Endodermal cell (in vitro differentiated cells): ENCODE results near the gene IL21. TPM values are rescaled to one million over a fixed set of nuclear protein-coding genes. Genes with fewer than 3 reads are reported as not detected.

Experiments used
- DNase-seq: peaks from one replicate; pipeline ENCODE4 v3.0.0-alpha.2; 2017
- H3K27ac ChIP-seq: 2 replicates; pipeline ENCODE4 v1.5.1; 2013; ENCODE audit warnings: mild to moderate bottlenecking, low read depth, low read length, moderate library complexity
- H3K27me3 ChIP-seq: 2 replicates; pipeline ENCODE4 v1.6.1; 2013; ENCODE audit warnings: mild to moderate bottlenecking, low read length, moderate library complexity; ENCODE audit not compliant: insufficient read depth, control insufficient read depth, poor library complexity, severe bottlenecking
- H3K36me3 ChIP-seq: 2 replicates; pipeline ENCODE4 v1.7.0; 2013; ENCODE audit warnings: mild to moderate bottlenecking, low read length, moderate library complexity; ENCODE audit not compliant: control insufficient read depth, insufficient read depth
- H3K4me1 ChIP-seq: one replicate; pipeline ENCODE4 v1.7.0; 2013; ENCODE audit warnings: low read length; ENCODE audit not compliant: control insufficient read depth, insufficient read depth
- H3K4me3 ChIP-seq: 2 replicates; pipeline ENCODE4 v1.5.1; 2013; ENCODE audit warnings: mild to moderate bottlenecking, low read length, moderate library complexity
- H3K9ac ChIP-seq: 2 replicates; pipeline ENCODE4 v1.6.1; 2013; ENCODE audit warnings: mild to moderate bottlenecking, low read length, moderate library complexity; ENCODE audit not compliant: poor library complexity, severe bottlenecking; ENCODE audit errors: extremely low read depth
- H3K9me3 ChIP-seq: 2 replicates; pipeline ENCODE4 v1.6.1; 2013; ENCODE audit warnings: mild to moderate bottlenecking, low read length, moderate library complexity; ENCODE audit not compliant: control insufficient read depth
- H3K27ac Mint-ChIP-seq: 2 replicates; pipeline ENCODE4 v1.8.0; 2020; ENCODE audit warnings: mixed read lengths
- H3K27me3 Mint-ChIP-seq: 2 replicates; pipeline ENCODE4 v1.8.0; 2021; ENCODE audit warnings: mild to moderate bottlenecking, mixed read lengths; ENCODE audit not compliant: insufficient read depth
- H3K36me3 Mint-ChIP-seq: 2 replicates; pipeline ENCODE4 v1.8.0; 2020; ENCODE audit warnings: low read depth, mixed read lengths
- H3K4me1 Mint-ChIP-seq: 2 replicates; pipeline ENCODE4 v1.8.0; 2020; ENCODE audit warnings: mixed read lengths
- H3K4me3 Mint-ChIP-seq: 2 replicates; pipeline ENCODE4 v1.8.0; 2020; ENCODE audit warnings: mild to moderate bottlenecking, moderate library complexity, mixed read lengths
- H3K9me3 Mint-ChIP-seq: 2 replicates; pipeline ENCODE4 v1.8.0; 2020; ENCODE audit warnings: mild to moderate bottlenecking, mixed read lengths
- CTCF ChIP-seq: fragments of 200-600 bp; sonication (generic); conservative IDR thresholded peaks from 2 replicates; pipeline ENCODE4 v1.5.0; 2021; ENCODE audit warnings: antibody characterized with exemption, mild to moderate bottlenecking
- WGBS, 2 experiments: methylation state at CpG; one replicate each; pipeline versions ENCODE4 v1.1.5 to v1.1.7; 2013; ENCODE audit warnings: missing lambda C conversion rate in 2 of 2, mixed read lengths in 1 of 2; ENCODE audit not compliant: insufficient coverage in 1 of 2, insufficient read length in 1 of 2; 5-methylcytosine and 5-hydroxymethylcytosine counted together
- total RNA-seq, 2 donors: library from RNA; stranded (reverse); fragmentation: NEBNext Ultra II Directional in 1 of 2; extraction: Animal tissue kit (Norgen Biotek cat#: 25700) in 1 of 2; gene quantifications; 2 replicates in 1 of 2; 3 replicates in 1 of 2; pipeline ENCODE4 v1.2.1, GENCODE V29; 2021

Gene IL21
- total RNA-seq, 2 donors from 2014 or later = not detected

GRCh38 chr4:122584519-122584918, 36.3 kb downstream of the IL21 start:
- no peak overlapping the region for H3K9ac ChIP-seq
- no peaks in the 10 kb centered on the region for H3K9me3 Mint-ChIP-seq
- no peak overlapping the region for H3K4me3 Mint-ChIP-seq
- no peak for DNase-seq
- no peaks in the 10 kb centered on the region for H3K27me3 ChIP-seq
- H3K27me3 Mint-ChIP-seq = no peaks in the 10 kb centered on the region
- no peak for TF ChIP-seq CTCF
- no peaks in the 10 kb centered on the region for H3K4me1 ChIP-seq
- H3K4me3 ChIP-seq = no peak overlapping the region
- H3K36me3 ChIP-seq = no peaks in the 10 kb centered on the region
- H3K36me3 Mint-ChIP-seq = no peaks in the 10 kb centered on the region
- H3K27ac ChIP-seq = no peak overlapping the region
- H3K27ac Mint-ChIP-seq = no peak overlapping the region
- no peaks in the 10 kb centered on the region for H3K9me3 ChIP-seq
- H3K4me1 Mint-ChIP-seq = no peaks in the 10 kb centered on the region
- 94 to 100% methylated on average over 1 of the region's 1 CpG for WGBS, 2 experiments

- no peak overlapping the region for H3K9ac ChIP-seq
- H3K9me3 ChIP-seq = no peaks in the 10 kb centered on the region
- H3K36me3 ChIP-seq = no peaks in the 10 kb centered on the region
- H3K27me3 Mint-ChIP-seq = no peaks in the 10 kb centered on the region
- H3K4me1 ChIP-seq = no peaks in the 10 kb centered on the region
- H3K27me3 ChIP-seq = no peaks in the 10 kb centered on the region
- DNase-seq = no peak
- no peak overlapping the region for H3K4me3 Mint-ChIP-seq
- H3K4me1 Mint-ChIP-seq = no peaks in the 10 kb centered on the region
- WGBS, 2 experiments = 94 to 100% methylated on average over 2 to 6 of the region's 6 CpGs
- H3K27ac ChIP-seq = no peak overlapping the region
- no peak for TF ChIP-seq CTCF
- H3K27ac Mint-ChIP-seq = no peak overlapping the region
- no peaks in the 10 kb centered on the region for H3K36me3 Mint-ChIP-seq
- H3K4me3 ChIP-seq = no peak overlapping the region
- no peaks in the 10 kb centered on the region for H3K9me3 Mint-ChIP-seq
Measured at GRCh38 chr4:122583906-122584305, 37.0 kb downstream of the IL21 start.

- no peaks in the 10 kb centered on the region for H3K4me1 ChIP-seq
- no peaks in the 10 kb centered on the region for H3K27me3 ChIP-seq
- Mint-ChIP-seq H3K27me3 (no peaks in the 10 kb centered on the region), H3K9me3 (peaks cover 22% of the 10 kb centered on the region), H3K27ac (no peak overlapping the region), H3K4me3 (no peak overlapping the region), H3K4me1 (no peaks in the 10 kb centered on the region), H3K36me3 (no peaks in the 10 kb centered on the region)
- peaks cover 12% of the 10 kb centered on the region for H3K9me3 ChIP-seq
- no peak overlapping the region for H3K27ac ChIP-seq
- H3K9ac ChIP-seq = no peak overlapping the region
- TF ChIP-seq CTCF = peak; percentile 85
- no peaks in the 10 kb centered on the region for H3K36me3 ChIP-seq
- H3K4me3 ChIP-seq = no peak overlapping the region
- peak; percentile 82 for DNase-seq
- 78 to 97% methylated on average over 3 to 8 of the region's 9 CpGs for WGBS, 2 experiments
Measured at GRCh38 chr4:122577808-122578781, 42.8 kb downstream of the IL21 start.
